ENCODE results near the gene CLEC4A.

GRCh38 chr12:8088574-8088973 is 34.8 kb upstream of the CLEC4A start:
- TF ChIP-seq CTCF (IDR thresholded peaks at IDR 0.05; ENCODE audit: poor library complexity, severe bottlenecking) (no peak), EZH2 (IDR thresholded peaks at IDR 0.05; ENCODE audit: borderline replicate concordance, insufficient read depth, low read length, poor library complexity, severe bottlenecking) (no peak), TAF1 (IDR thresholded peaks at IDR 0.05; ENCODE audit: low read depth) (no peak), SMC3 (conservative IDR thresholded peaks at IDR 0.05; ENCODE audit: poor library complexity) (no peak), RAD21 (conservative IDR thresholded peaks at IDR 0.05) (no peak), POLR2AphosphoS5 (IDR thresholded peaks at IDR 0.05) (no peak), MXI1 (conservative IDR thresholded peaks at IDR 0.05; ENCODE audit: poor library complexity, severe bottlenecking) (no peak)
- TF ChIP-seq, protein P1, sequence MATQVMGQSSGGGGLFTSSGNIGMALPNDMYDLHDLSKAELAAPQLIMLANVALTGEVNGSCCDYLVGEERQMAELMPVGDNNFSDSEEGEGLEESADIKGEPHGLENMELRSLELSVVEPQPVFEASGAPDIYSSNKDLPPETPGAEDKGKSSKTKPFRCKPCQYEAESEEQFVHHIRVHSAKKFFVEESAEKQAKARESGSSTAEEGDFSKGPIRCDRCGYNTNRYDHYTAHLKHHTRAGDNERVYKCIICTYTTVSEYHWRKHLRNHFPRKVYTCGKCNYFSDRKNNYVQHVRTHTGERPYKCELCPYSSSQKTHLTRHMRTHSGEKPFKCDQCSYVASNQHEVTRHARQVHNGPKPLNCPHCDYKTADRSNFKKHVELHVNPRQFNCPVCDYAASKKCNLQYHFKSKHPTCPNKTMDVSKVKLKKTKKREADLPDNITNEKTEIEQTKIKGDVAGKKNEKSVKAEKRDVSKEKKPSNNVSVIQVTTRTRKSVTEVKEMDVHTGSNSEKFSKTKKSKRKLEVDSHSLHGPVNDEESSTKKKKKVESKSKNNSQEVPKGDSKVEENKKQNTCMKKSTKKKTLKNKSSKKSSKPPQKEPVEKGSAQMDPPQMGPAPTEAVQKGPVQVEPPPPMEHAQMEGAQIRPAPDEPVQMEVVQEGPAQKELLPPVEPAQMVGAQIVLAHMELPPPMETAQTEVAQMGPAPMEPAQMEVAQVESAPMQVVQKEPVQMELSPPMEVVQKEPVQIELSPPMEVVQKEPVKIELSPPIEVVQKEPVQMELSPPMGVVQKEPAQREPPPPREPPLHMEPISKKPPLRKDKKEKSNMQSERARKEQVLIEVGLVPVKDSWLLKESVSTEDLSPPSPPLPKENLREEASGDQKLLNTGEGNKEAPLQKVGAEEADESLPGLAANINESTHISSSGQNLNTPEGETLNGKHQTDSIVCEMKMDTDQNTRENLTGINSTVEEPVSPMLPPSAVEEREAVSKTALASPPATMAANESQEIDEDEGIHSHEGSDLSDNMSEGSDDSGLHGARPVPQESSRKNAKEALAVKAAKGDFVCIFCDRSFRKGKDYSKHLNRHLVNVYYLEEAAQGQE (IDR thresholded peaks at IDR 0.05; ENCODE audit: borderline replicate concordance): no peak
